ENCODE data around the gene GNG3. TPM values are rescaled to one million over a fixed set of nuclear protein-coding genes. Genes with fewer than 3 reads are reported as not detected.

GNG3 gene
- total RNA-seq, 1 experiment from 2014 or later: not detected

DNA sequence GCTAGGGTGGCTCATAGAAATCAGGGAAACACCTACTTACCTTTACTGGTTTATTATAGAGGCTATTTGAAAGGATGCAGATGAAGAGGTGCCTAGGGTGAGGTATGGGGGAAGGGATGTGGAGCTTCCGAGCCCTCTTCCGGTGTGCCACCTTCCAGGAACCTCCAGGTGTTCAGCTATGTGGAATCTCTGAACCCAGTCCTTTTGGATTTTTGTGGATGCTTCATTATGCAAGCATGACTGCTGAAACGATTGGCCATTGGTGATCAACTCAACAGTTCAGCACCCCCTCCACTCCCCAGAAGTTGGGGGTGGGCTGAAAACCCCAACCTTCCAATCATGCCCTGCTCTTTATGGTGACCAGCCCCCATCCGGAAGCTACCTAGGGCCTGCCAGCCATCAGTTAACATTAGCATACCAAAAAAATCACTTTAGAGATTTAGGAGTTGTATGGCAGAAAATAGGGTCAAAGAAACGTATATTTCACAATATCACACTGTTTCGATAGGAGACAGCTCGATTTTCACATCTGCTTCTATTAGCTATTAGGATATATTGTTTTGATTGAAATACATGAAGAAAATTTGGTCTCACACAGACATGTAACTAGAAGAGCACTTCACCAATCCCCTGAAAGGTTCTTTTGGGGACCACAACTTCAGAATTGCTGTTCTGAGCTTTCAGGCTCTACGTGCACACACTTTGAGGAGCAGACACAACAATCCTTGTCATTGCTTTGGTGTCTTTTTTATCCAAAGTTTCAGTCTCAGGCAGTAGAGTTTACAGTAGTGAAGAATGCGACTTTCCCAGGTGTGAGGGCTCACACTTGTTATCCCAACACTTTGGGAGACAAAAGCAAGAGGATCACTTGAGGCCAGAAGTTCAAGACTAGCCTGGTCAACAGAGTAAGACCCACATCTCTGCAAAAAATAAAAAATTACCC, 50.6 kb downstream of the GNG3 start:
- DNase-seq (ENCODE audit: low read depth): no peak

Other genes starting within 250 kb of the GNG3 start
- 51.3 and 141 TPM in 2 replicates for gene AHNAK, start 160.9 kb upstream of the GNG3 start, total RNA-seq (2014; rRNA removed; shearing (Covaris generic))
- 940 and 974 TPM in 2 replicates for gene EEF1G, start 133.8 kb upstream of the GNG3 start, total RNA-seq (2014; rRNA removed; shearing (Covaris generic))
- gene TUT1, start 116.2 kb upstream of the GNG3 start, total RNA-seq (2014; rRNA removed; shearing (Covaris generic)): 5.2 and 7.6 TPM in 2 replicates
- 104 and 148 TPM in 2 replicates for gene MTA2, start 105.8 kb upstream of the GNG3 start, total RNA-seq (2014; rRNA removed; shearing (Covaris generic))
- 10.5 and 21.7 TPM in 2 replicates for gene EML3, start 94.9 kb upstream of the GNG3 start, total RNA-seq (2014; rRNA removed; shearing (Covaris generic))
- gene ROM1, start 94.4 kb upstream of the GNG3 start, total RNA-seq (2014; rRNA removed; shearing (Covaris generic)): 8.1 and 9.0 TPM in 2 replicates
- gene B3GAT3, start 85.7 kb upstream of the GNG3 start, total RNA-seq (2014; rRNA removed; shearing (Covaris generic)): 16.6 and 44.9 TPM in 2 replicates
- gene GANAB, start 61.1 kb upstream of the GNG3 start, total RNA-seq (2014; rRNA removed; shearing (Covaris generic)): 142 and 229 TPM in 2 replicates
- gene INTS5, start 54.4 kb upstream of the GNG3 start, total RNA-seq (2014; rRNA removed; shearing (Covaris generic)): 17.1 and 22.1 TPM in 2 replicates
- 83.6 and 86.6 TPM in 2 replicates for gene C11orf98, start 42.5 kb upstream of the GNG3 start, total RNA-seq (2014; rRNA removed; shearing (Covaris generic))
- gene CSKMT, start 42.4 kb upstream of the GNG3 start, total RNA-seq (2014; rRNA removed; shearing (Covaris generic)): 2.0 and 8.7 TPM in 2 replicates
- gene UQCC3, start 36.0 kb upstream of the GNG3 start, total RNA-seq (2014; rRNA removed; shearing (Covaris generic)): 9.4 and 12.6 TPM in 2 replicates
- 3.8 and 6.1 TPM in 2 replicates for gene LBHD1, start 35.4 kb upstream of the GNG3 start, total RNA-seq (2014; rRNA removed; shearing (Covaris generic))
- gene UBXN1, start 28.6 kb upstream of the GNG3 start, total RNA-seq (2014; rRNA removed; shearing (Covaris generic)): 80.6 and 116 TPM in 2 replicates
- gene LRRN4CL, start 18.1 kb upstream of the GNG3 start, total RNA-seq (2014; rRNA removed; shearing (Covaris generic)): 0.42 and 1.7 TPM in 2 replicates
- gene BSCL2, start 252 bp upstream of the GNG3 start, total RNA-seq (2014; rRNA removed; shearing (Covaris generic)): 165 and 183 TPM in 2 replicates
- 11.3 and 16.8 TPM in 2 replicates for gene HNRNPUL2, start 19.8 kb downstream of the GNG3 start, total RNA-seq (2014; rRNA removed; shearing (Covaris generic))
- gene TTC9C, start 20.8 kb downstream of the GNG3 start, total RNA-seq (2014; rRNA removed; shearing (Covaris generic)): 64.6 and 70.6 TPM in 2 replicates
- gene ZBTB3, start 46.5 kb downstream of the GNG3 start, total RNA-seq (2014; rRNA removed; shearing (Covaris generic)): 6.4 and 10.2 TPM in 2 replicates
- 178 and 181 TPM in 2 replicates for gene POLR2G, start 53.9 kb downstream of the GNG3 start, total RNA-seq (2014; rRNA removed; shearing (Covaris generic))
- 14.5 and 17.3 TPM in 2 replicates for gene TAF6L, start 63.7 kb downstream of the GNG3 start, total RNA-seq (2014; rRNA removed; shearing (Covaris generic))
- gene TMEM179B, start 79.7 kb downstream of the GNG3 start, total RNA-seq (2014; rRNA removed; shearing (Covaris generic)): 82.1 and 138 TPM in 2 replicates
- 38.7 and 41.7 TPM in 2 replicates for gene TMEM223, start 84.3 kb downstream of the GNG3 start, total RNA-seq (2014; rRNA removed; shearing (Covaris generic))
- 23.2 and 30.0 TPM in 2 replicates for gene NXF1, start 97.8 kb downstream of the GNG3 start, total RNA-seq (2014; rRNA removed; shearing (Covaris generic))
- 57.2 and 57.5 TPM in 2 replicates for gene STX5, start 124.4 kb downstream of the GNG3 start, total RNA-seq (2014; rRNA removed; shearing (Covaris generic))
- gene TEX54, start 125.2 kb downstream of the GNG3 start, total RNA-seq (2014; rRNA removed; shearing (Covaris generic)): not detected in 2 replicates
- gene WDR74, start 131.9 kb downstream of the GNG3 start, total RNA-seq (2014; rRNA removed; shearing (Covaris generic)): 55.2 and 61.8 TPM in 2 replicates
- gene SLC3A2, start 173.2 kb downstream of the GNG3 start, total RNA-seq (2014; rRNA removed; shearing (Covaris generic)): 125 and 141 TPM in 2 replicates
- gene CHRM1, start 213.7 kb downstream of the GNG3 start, total RNA-seq (2014; rRNA removed; shearing (Covaris generic)): not detected in 2 replicates

All from M059J (cell line).